KMS-11 (cell line): ENCODE results near the gene EPB41L1.

ENCODE experiments used
- H2AFZ ChIP-seq: fragments of 200-600 bp; sonication (generic); 2 replicates; pipeline ENCODE4 v1.6.1; 2016; ENCODE audit warnings: antibody characterized with exemption, mixed run types, low read depth
- H3K27ac ChIP-seq: fragments of 200-600 bp; sonication (generic); 2 replicates; pipeline ENCODE4 v1.6.1; 2016; ENCODE audit warnings: mild to moderate bottlenecking, mixed run types
- H3K27me3 ChIP-seq: fragments of 200-600 bp; sonication (generic); 2 replicates; pipeline ENCODE4 v1.6.1; 2017; ENCODE audit warnings: mild to moderate bottlenecking, low read depth, mixed run types, moderate library complexity; ENCODE audit not compliant: insufficient read depth
- H3K36me3 ChIP-seq: fragments of 200-600 bp; sonication (generic); 2 replicates; pipeline ENCODE4 v1.6.1; 2017; ENCODE audit warnings: mild to moderate bottlenecking, mixed run types; ENCODE audit not compliant: insufficient read depth
- H3K4me1 ChIP-seq: fragments of 200-600 bp; sonication (generic); 2 replicates; pipeline ENCODE4 v1.6.1; 2016; ENCODE audit warnings: mild to moderate bottlenecking, low read depth, mixed run types; ENCODE audit not compliant: poor library complexity, severe bottlenecking
- H3K4me2 ChIP-seq: fragments of 200-600 bp; sonication (generic); 2 replicates; pipeline ENCODE4 v1.7.0; 2016; ENCODE audit warnings: mild to moderate bottlenecking, mixed run types
- H3K4me3 ChIP-seq: fragments of 200-600 bp; sonication (generic); IDR thresholded peaks from 2 replicates; pipeline ENCODE4 v1.6.1; 2017; ENCODE audit warnings: low read depth, low read length, mixed read lengths; ENCODE audit not compliant: insufficient read depth
- H3K79me2 ChIP-seq: fragments of 200-600 bp; sonication (generic); 2 replicates; pipeline ENCODE4 v1.6.1; 2016; ENCODE audit warnings: low read depth, mixed run types; ENCODE audit not compliant: insufficient read depth
- H3K9ac ChIP-seq: fragments of 200-600 bp; sonication (generic); 2 replicates; pipeline ENCODE4 v1.6.1; 2016; ENCODE audit warnings: mild to moderate bottlenecking, mixed run types
- H4K20me1 ChIP-seq: fragments of 200-600 bp; sonication (generic); 2 replicates; pipeline ENCODE4 v1.6.1; 2016; ENCODE audit warnings: mild to moderate bottlenecking, mixed run types; ENCODE audit not compliant: insufficient read depth
- TF ChIP-seq, protein P1 (sequence below): fragments of 200-600 bp; sonication (generic); conservative IDR thresholded peaks from 2 replicates; pipeline ENCODE4 v1.6.1; 2017; ENCODE audit warnings: low read depth, mild to moderate bottlenecking, antibody characterized with exemption, low read length, moderate library complexity, mixed read lengths

Gene EPB41L1

GRCh38 chr20:36180323-36180722 is 25.8 kb downstream of the EPB41L1 start:
- Histone ChIP-seq H3K9ac (no peak overlapping the region), H2AFZ (no peak overlapping the region), H3K27ac (no peak overlapping the region), H3K4me3 (no peak overlapping the region), H3K79me2 (no peaks in the 10 kb centered on the region), H3K4me2 (no peak overlapping the region), H3K27me3 (no peaks in the 10 kb centered on the region), H3K36me3 (no peaks in the 10 kb centered on the region), H3K4me1 (no peaks in the 10 kb centered on the region), H4K20me1 (no peaks in the 10 kb centered on the region)
- TF ChIP-seq, protein P1, sequence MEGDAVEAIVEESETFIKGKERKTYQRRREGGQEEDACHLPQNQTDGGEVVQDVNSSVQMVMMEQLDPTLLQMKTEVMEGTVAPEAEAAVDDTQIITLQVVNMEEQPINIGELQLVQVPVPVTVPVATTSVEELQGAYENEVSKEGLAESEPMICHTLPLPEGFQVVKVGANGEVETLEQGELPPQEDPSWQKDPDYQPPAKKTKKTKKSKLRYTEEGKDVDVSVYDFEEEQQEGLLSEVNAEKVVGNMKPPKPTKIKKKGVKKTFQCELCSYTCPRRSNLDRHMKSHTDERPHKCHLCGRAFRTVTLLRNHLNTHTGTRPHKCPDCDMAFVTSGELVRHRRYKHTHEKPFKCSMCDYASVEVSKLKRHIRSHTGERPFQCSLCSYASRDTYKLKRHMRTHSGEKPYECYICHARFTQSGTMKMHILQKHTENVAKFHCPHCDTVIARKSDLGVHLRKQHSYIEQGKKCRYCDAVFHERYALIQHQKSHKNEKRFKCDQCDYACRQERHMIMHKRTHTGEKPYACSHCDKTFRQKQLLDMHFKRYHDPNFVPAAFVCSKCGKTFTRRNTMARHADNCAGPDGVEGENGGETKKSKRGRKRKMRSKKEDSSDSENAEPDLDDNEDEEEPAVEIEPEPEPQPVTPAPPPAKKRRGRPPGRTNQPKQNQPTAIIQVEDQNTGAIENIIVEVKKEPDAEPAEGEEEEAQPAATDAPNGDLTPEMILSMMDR = no peak

- no peak overlapping the region for H3K9ac ChIP-seq
- no peak overlapping the region for H3K27ac ChIP-seq
- no peak overlapping the region for H3K4me3 ChIP-seq
- H3K79me2 ChIP-seq = no peaks in the 10 kb centered on the region
- no peaks in the 10 kb centered on the region for H3K27me3 ChIP-seq
- TF ChIP-seq, protein P1 = no peak
- no peaks in the 10 kb centered on the region for H3K4me1 ChIP-seq
- no peaks in the 10 kb centered on the region for H3K36me3 ChIP-seq
- H3K4me2 ChIP-seq = no peak overlapping the region
- H4K20me1 ChIP-seq = no peaks in the 10 kb centered on the region
- H2AFZ ChIP-seq = no peak overlapping the region
Observed at GRCh38 chr20:36181934-36182603, 27.5 kb downstream of the EPB41L1 start.

DNA sequence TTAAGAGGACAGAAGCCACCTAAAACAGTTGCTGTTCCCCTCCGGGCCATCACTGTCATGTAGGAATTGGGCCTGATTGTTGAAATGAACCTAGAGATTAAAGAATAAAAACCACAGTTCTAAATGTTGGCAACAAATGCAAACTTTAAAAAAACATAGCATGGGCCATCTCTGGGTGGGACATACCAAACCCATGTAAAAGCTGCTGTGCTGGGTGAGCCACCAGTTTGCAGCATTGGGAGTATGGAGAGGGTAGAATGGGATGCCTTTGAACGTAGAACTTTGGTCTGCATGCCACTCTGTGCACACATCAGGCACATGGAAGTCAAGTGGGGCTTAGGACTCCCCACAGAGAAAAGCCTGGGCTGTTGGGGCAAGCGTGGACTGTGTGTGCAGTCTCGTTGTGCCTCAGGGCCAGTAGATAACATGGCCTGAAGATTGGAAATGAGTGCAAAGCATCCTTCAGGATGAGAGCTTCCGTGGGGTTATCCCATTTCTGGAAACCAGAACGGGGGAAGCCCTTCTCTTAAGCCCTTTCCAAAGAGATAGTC is 28.1 kb downstream of the EPB41L1 start:
- Histone ChIP-seq H3K27ac (no peak overlapping the region), H3K36me3 (no peaks in the 10 kb centered on the region), H3K4me2 (no peak overlapping the region), H3K9ac (no peak overlapping the region), H3K79me2 (no peaks in the 10 kb centered on the region), H3K27me3 (no peaks in the 10 kb centered on the region), H2AFZ (no peak overlapping the region), H3K4me1 (no peaks in the 10 kb centered on the region), H4K20me1 (no peaks in the 10 kb centered on the region), H3K4me3 (no peak overlapping the region)
- TF ChIP-seq, protein P1 = no peak

DNA sequence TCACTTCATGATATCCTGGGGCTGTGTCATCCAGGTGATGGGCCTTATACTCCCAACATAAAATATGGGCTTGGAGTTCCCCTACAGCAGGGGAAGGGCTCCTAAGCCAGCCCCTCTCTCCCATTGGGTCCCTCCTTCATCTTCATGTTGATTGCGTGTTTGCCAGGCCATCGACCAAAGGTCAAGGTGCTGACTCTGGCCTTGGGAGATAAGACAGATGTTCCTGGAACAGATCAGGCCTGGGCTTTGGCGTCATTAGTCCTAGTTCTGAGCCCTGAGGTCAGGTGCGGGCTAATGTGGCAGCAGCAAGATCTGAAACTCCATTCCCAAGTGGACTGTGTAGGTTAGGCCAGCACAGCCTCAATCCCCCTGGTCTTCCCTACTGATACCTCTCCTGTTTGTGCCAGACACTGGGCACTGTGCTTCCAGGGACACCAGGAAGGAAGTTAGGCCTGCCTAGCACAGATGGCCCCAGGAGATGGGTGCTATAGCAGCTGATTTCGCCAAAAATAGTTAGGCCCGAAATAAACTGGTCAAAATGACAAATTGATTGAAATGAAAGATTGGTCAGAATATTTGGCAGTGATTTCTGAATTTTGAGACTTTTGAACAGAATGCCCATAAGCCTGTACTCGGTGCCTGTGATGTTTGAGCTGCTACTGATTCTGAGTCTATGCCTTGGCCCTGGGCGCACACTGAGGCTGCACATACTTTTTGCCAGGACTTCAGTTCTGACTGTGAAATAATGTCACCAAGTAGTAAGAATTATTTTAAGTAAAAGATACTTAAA is 28.8 kb downstream of the EPB41L1 start:
- H4K20me1 ChIP-seq = no peaks in the 10 kb centered on the region
- no peak overlapping the region for H3K9ac ChIP-seq
- H3K4me3 ChIP-seq = no peak overlapping the region
- no peaks in the 10 kb centered on the region for H3K36me3 ChIP-seq
- no peaks in the 10 kb centered on the region for H3K79me2 ChIP-seq
- no peaks in the 10 kb centered on the region for H3K27me3 ChIP-seq
- no peak overlapping the region for H2AFZ ChIP-seq
- TF ChIP-seq, protein P1 = no peak
- H3K27ac ChIP-seq = no peak overlapping the region
- no peaks in the 10 kb centered on the region for H3K4me1 ChIP-seq
- H3K4me2 ChIP-seq = no peak overlapping the region
